ENCODE measurements around the gene PDE4B. TPM values are rescaled to one million over a fixed set of nuclear protein-coding genes. Genes with fewer than 3 reads are reported as not detected.

Gene PDE4B
- total and polyA plus RNA-seq, 10 of the 15 experiments (the other 5 are each of a cell fraction or from before 2014, with no cell fraction given) = 3.0 to 13.2 (median 5.7) TPM

DNA sequence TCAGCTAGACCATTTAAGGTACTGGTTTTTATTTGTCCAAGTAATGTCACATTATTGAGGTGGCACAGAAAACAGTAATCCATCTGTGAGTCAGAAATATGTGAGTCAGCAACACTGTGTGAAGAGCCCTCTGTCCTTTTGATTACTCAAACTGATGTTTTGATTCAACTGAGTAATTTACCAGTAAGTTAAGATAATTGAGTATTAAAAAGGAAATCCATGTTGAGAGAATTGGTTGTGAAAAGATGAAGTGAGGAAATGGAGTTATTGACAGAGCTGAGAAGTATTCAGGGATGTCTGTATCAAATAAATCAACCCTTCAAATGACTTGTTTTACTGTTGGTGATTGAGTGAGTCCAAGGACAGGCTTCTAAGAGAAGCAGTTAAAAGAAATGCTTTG lies 438.5 kb downstream of the PDE4B start:
- RAD21 ChIA-PET (ENCODE audit: unreplicated experiment) = no interaction called here
- no peaks in the 10 kb centered on the region for H3K4me1 ChIP-seq (ENCODE audit: control insufficient read depth, insufficient read depth, low read length)
- no peak overlapping the region for H3K4me2 ChIP-seq (ENCODE audit: control insufficient read depth, insufficient read depth)
- H2AFZ ChIP-seq (ENCODE audit: control insufficient read depth, low read depth, low read length) = no peak overlapping the region
- H4K20me1 ChIP-seq (ENCODE audit: control insufficient read depth, insufficient read depth) = no peaks in the 10 kb centered on the region
- H3K27ac ChIP-seq (ENCODE audit: control insufficient read depth, insufficient read depth) = no peak overlapping the region
- DNase-seq (ENCODE audit: low read depth, low spot score) (no peak), FAIRE-seq (no peak), ATAC-seq (no peak)
- no peaks in the 10 kb centered on the region for H3K79me2 ChIP-seq (ENCODE audit: control insufficient read depth, insufficient read depth, low read length)
- intact Hi-C loops (cut with micrococcal nuclease; ENCODE audit: unreplicated experiment) = no loop called here
- in situ Hi-C loops (cut with MboI) = loop anchor here (25.0 kb wide), 1 partner anchor 519 kb away; no protein-coding TSS in a partner anchor
- SMC1A ChIA-PET (ENCODE audit: uncharacterized antibody, unreplicated experiment) = interaction anchor here (2.1 kb wide), 1 partner anchor 11 kb away, joined by 5 read pairs; no protein-coding TSS in a partner anchor
- CTCF ChIA-PET = interaction anchor here (3.8 kb wide), 1 partner anchor 12 kb away, joined by 23 read pairs; no protein-coding TSS in a partner anchor
- POLR2A ChIA-PET = no interaction called here
- no peak overlapping the region for H3K9ac ChIP-seq (ENCODE audit: control insufficient read depth, insufficient read depth, low read length)
- no peaks in the 10 kb centered on the region for H3K9me3 ChIP-seq (replicated peaks; ENCODE audit: control insufficient read depth, insufficient read depth, low read length)
- no peaks in the 10 kb centered on the region for H3K36me3 ChIP-seq (ENCODE audit: control insufficient read depth in 2 of 2, insufficient read depth in 2 of 2, low read length in 1 of 2)
- H3K4me3 ChIP-seq = no peak overlapping the region
- H3K27me3 ChIP-seq (replicated peaks in 1 of 2; ENCODE audit: control insufficient read depth in 2 of 2, insufficient read depth in 2 of 2, low read length in 1 of 2) = peaks cover 0 to under 1% of the 10 kb centered on the region in 2 experiments; a peak in 2 of 4 replicates
- no peak for TF ChIP-seq ZBTB33 (IDR thresholded peaks at IDR 0.05)
- no peak for TF ChIP-seq SRF (IDR thresholded peaks at IDR 0.05; ENCODE audit: low read depth in 2 of 2, low read length in 2 of 2)
- no peak for TF ChIP-seq HDGF (IDR thresholded peaks at IDR 0.05)
- no peak for TF ChIP-seq ZNF622 (IDR thresholded peaks at IDR 0.05)
- TF ChIP-seq KLF5 (IDR thresholded peaks at IDR 0.05; ENCODE audit: partially characterized antibody) = no peak
- TF ChIP-seq ZNF207 (IDR thresholded peaks at IDR 0.05; ENCODE audit: borderline replicate concordance) = no peak
- no peak for TF ChIP-seq ZNF24 (IDR thresholded peaks at IDR 0.05)
- TF ChIP-seq KDM1A (IDR thresholded peaks at IDR 0.05; ENCODE audit: borderline replicate concordance) = no peak
- TF ChIP-seq POLR2AphosphoS5 (IDR thresholded peaks at IDR 0.05; ENCODE audit: low read length) = no peak
- TF ChIP-seq DPF2 (IDR thresholded peaks at IDR 0.05) = no peak
- TF ChIP-seq EZH2 (IDR thresholded peaks at IDR 0.05; ENCODE audit: borderline replicate concordance, control insufficient read depth, low read depth, low read length) = no peak
- no peak for TF ChIP-seq E2F4 (IDR thresholded peaks at IDR 0.05; ENCODE audit: low read depth, low read length)
- TF ChIP-seq POU2F2 (IDR thresholded peaks at IDR 0.05; ENCODE audit: borderline replicate concordance, low read depth, low read length) = no peak
- no TSS peak for BruUV-seq (replicated peaks)

All from GM12878 (cell line).